HFFc6 (cell line): ENCODE data around the gene KRTAP19-5. TPM values are rescaled to one million over a fixed set of nuclear protein-coding genes. Genes with fewer than 3 reads are reported as not detected.

Experiments used
- DNase-seq: peaks from one replicate; pipeline ENCODE4 v3.0.0-alpha.2; 2018
- H3K27ac Mint-ChIP-seq: 2 replicates; pipeline ENCODE4 v1.8.0; 2020; ENCODE audit warnings: mild to moderate bottlenecking, mixed read lengths
- H3K27me3 Mint-ChIP-seq: 2 replicates; pipeline ENCODE4 v1.8.0; 2021; ENCODE audit warnings: mild to moderate bottlenecking, moderate library complexity, mixed read lengths; ENCODE audit not compliant: insufficient read depth
- H3K36me3 Mint-ChIP-seq: 2 replicates; pipeline ENCODE4 v1.8.0; 2021; ENCODE audit warnings: low read depth, mixed read lengths
- H3K4me1 Mint-ChIP-seq: 2 replicates; pipeline ENCODE4 v1.8.0; 2020; ENCODE audit warnings: low read depth, mixed read lengths
- H3K4me3 Mint-ChIP-seq: 2 replicates; pipeline ENCODE4 v1.8.0; 2020; ENCODE audit warnings: mild to moderate bottlenecking, moderate library complexity, mixed read lengths
- H3K9me3 Mint-ChIP-seq: 2 replicates; pipeline ENCODE4 v1.8.0; 2020; ENCODE audit warnings: mild to moderate bottlenecking, mixed read lengths
- CTCF ChIP-seq: fragments of 200-600 bp; sonication (generic); IDR thresholded peaks from 2 replicates; pipeline ENCODE4 v1.5.0; 2021; ENCODE audit warnings: antibody characterized with exemption, mild to moderate bottlenecking
- total RNA-seq, 6 experiments: library from RNA; stranded (reverse); fragmentation: NEBNext Ultra II Directional; extraction: Animal tissue kit (Norgen Biotek cat#: 25700); gene quantifications; 2 replicates in 1 of 6; 3 replicates in 5 of 6; pipeline ENCODE4 v1.2.3, GENCODE V29; 2021

KRTAP19-5 gene
- total RNA-seq, 6 experiments from 2014 or later = not detected

DNA sequence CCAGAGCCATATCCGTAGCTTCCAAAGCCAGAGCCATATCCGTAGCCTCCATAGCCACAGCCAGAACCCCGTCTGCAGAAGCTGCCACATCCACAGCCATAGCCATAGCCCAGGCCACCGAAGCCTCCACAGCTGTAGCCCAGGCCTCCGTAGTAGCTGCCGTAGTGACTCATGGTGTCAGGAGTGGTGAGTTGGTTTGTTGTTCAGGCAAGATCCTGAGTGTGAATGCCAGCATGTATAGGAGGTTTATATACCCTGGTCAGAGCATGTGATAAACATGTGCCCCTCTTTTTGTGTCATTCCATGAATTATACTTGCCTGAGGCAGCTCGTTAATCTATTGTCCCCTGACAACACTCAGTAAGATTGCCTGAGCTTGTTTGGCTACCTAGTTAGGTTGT lies 21.8 kb downstream of the KRTAP19-5 start, which contains the start of gene KRTAP19-1:
TSS of gene KRTAP19-1 (minus strand) at position 223 of the 400 bp plus-strand sequence. CDS start at position 173, 50 bp downstream.
- no peak within 1 kb of the TSS for H3K4me3 Mint-ChIP-seq
- no peak for TF ChIP-seq CTCF
- H3K9me3 Mint-ChIP-seq = peaks cover 35% of the 10 kb centered on the region

GRCh38 chr21:30479259-30479658 lies 22.7 kb downstream of the KRTAP19-5 start:
- no peak for DNase-seq
- H3K4me3 Mint-ChIP-seq = no peak overlapping the region
- peaks cover 33% of the 10 kb centered on the region for H3K9me3 Mint-ChIP-seq
- no peak overlapping the region for H3K27ac Mint-ChIP-seq
- no peak for TF ChIP-seq CTCF
- H3K4me1 Mint-ChIP-seq = no peaks in the 10 kb centered on the region
- no peaks in the 10 kb centered on the region; the same call in 1 of the 2 replicates for H3K27me3 Mint-ChIP-seq
- no peaks in the 10 kb centered on the region for H3K36me3 Mint-ChIP-seq

More for the DNA sequence above, 21.8 kb downstream of the KRTAP19-5 start, which contains the start of gene KRTAP19-1:
- H3K27me3 Mint-ChIP-seq = no peaks in the 10 kb centered on the region
- H3K4me1 Mint-ChIP-seq = no peaks in the 10 kb centered on the region
- no peaks in the 10 kb centered on the region for H3K36me3 Mint-ChIP-seq
- DNase-seq = no peak
- H3K27ac Mint-ChIP-seq = no peak within 1 kb of the TSS

DNA sequence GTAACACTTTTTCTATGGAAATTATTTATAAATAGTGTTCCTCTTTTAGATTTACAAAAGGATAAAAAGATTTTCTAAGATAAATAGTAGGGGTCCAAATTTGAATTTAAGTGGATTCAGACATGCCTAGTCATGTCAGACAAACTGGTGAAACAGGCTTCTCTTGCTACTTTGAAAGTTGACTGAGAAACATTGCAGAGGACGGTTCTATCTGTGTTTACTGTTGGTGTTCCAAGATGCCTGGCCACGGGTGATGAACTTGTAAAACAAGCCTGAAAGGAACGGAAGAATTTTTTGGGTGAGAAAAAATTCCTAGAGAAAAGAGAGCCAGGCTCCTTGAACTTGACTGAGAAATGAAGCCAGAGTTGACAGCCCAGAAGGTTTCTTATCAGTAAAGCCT lies 23.9 kb downstream of the KRTAP19-5 start:
- DNase-seq = no peak
- H3K4me1 Mint-ChIP-seq = no peaks in the 10 kb centered on the region
- TF ChIP-seq CTCF = no peak
- no peaks in the 10 kb centered on the region; the same call in 1 of the 2 replicates for H3K27me3 Mint-ChIP-seq
- H3K9me3 Mint-ChIP-seq = peaks cover 39% of the 10 kb centered on the region
- H3K4me3 Mint-ChIP-seq = no peak overlapping the region
- H3K36me3 Mint-ChIP-seq = no peaks in the 10 kb centered on the region
- no peak overlapping the region for H3K27ac Mint-ChIP-seq

DNA sequence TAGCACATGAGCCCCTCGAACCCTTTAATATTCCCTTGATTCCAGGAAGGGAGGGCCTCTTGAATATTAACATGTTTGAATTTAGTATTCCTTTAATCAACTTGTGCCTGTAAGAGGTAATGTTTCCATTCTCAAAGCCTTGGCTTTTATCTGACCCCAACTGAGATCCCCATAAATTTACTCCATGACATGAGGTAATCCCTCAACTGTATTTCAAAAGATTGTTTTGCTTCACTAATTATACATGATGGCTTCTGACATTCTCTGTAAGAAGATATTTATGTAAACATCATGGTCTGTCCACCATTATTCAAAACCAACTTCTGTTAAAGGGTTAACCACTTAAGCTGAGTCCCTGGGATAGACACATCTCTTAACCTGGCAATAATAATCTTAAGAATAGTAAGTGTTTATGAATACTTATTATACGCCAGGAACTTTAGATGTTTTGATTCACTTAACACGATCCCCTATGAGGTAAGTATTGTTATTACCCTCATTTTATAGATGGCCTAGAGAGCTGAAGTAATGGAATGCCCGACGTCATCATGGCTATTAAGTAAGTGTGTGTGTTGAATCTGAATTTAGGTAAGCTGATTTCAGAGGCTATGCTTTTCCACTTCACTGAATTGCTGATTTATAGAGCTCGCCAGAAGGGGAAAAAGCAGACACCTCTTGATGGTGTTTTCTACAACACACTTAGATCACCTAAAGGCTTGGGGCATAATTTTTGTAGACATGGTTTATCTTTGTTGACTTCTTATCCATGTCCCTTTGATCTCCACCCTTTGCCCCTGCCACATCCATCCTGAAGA lies 32.8 kb downstream of the KRTAP19-5 start:
- Mint-ChIP-seq H3K4me1 (no peaks in the 10 kb centered on the region), H3K27ac (no peak overlapping the region), H3K9me3 (peaks cover 37% of the 10 kb centered on the region), H3K36me3 (no peaks in the 10 kb centered on the region), H3K27me3 (no peaks in the 10 kb centered on the region), H3K4me3 (no peak overlapping the region)
- no peak for TF ChIP-seq CTCF
- no peak for DNase-seq

GRCh38 chr21:30463713-30464112 lies 38.2 kb downstream of the KRTAP19-5 start:
- H3K9me3 Mint-ChIP-seq = peaks cover 40% of the 10 kb centered on the region
- H3K4me3 Mint-ChIP-seq = no peak overlapping the region
- no peaks in the 10 kb centered on the region; the same call in 1 of the 2 replicates for H3K27me3 Mint-ChIP-seq
- H3K27ac Mint-ChIP-seq = no peak overlapping the region
- peak; percentile 68 for TF ChIP-seq CTCF
- DNase-seq = no peak
- no peaks in the 10 kb centered on the region for H3K4me1 Mint-ChIP-seq
- H3K36me3 Mint-ChIP-seq = no peaks in the 10 kb centered on the region

Other genes starting within 250 kb of the KRTAP19-5 start
- gene KRTAP24-1, start 219.2 kb downstream of the KRTAP19-5 start, total RNA-seq = not detected
- gene KRTAP25-1, start 212.6 kb downstream of the KRTAP19-5 start, total RNA-seq = not detected
- not detected for gene KRTAP26-1, start 181.8 kb downstream of the KRTAP19-5 start, total RNA-seq
- not detected for gene KRTAP27-1, start 164.4 kb downstream of the KRTAP19-5 start, total RNA-seq
- gene KRTAP23-1, start 153.5 kb downstream of the KRTAP19-5 start, total RNA-seq = not detected
- not detected for gene KRTAP13-2, start 129.9 kb downstream of the KRTAP19-5 start, total RNA-seq
- not detected for gene KRTAP13-1, start 106.1 kb downstream of the KRTAP19-5 start, total RNA-seq
- gene KRTAP13-3, start 76.2 kb downstream of the KRTAP19-5 start, total RNA-seq = not detected
- gene KRTAP13-4, start 71.9 kb downstream of the KRTAP19-5 start, total RNA-seq = not detected
- not detected for gene KRTAP15-1, start 61.9 kb downstream of the KRTAP19-5 start, total RNA-seq
- not detected for gene KRTAP19-1, start 21.8 kb downstream of the KRTAP19-5 start, total RNA-seq
- not detected for gene KRTAP19-2, start 14.7 kb downstream of the KRTAP19-5 start, total RNA-seq
- not detected for gene KRTAP19-3, start 10.1 kb downstream of the KRTAP19-5 start, total RNA-seq
- not detected for gene KRTAP19-4, start 5.0 kb downstream of the KRTAP19-5 start, total RNA-seq
- gene KRTAP19-6, start 39.7 kb upstream of the KRTAP19-5 start, total RNA-seq = not detected
- not detected for gene KRTAP19-7, start 59.2 kb upstream of the KRTAP19-5 start, total RNA-seq
- not detected for gene KRTAP22-2, start 88.3 kb upstream of the KRTAP19-5 start, total RNA-seq
- gene KRTAP6-3, start 90.3 kb upstream of the KRTAP19-5 start, total RNA-seq = not detected
- not detected for gene KRTAP6-2, start 96.8 kb upstream of the KRTAP19-5 start, total RNA-seq
- gene KRTAP22-1, start 98.9 kb upstream of the KRTAP19-5 start, total RNA-seq = not detected
- gene KRTAP6-1, start 111.8 kb upstream of the KRTAP19-5 start, total RNA-seq = not detected
- gene KRTAP20-1, start 114.3 kb upstream of the KRTAP19-5 start, total RNA-seq = not detected
- gene KRTAP20-4, start 118.5 kb upstream of the KRTAP19-5 start, total RNA-seq = not detected
- gene KRTAP20-2, start 133.1 kb upstream of the KRTAP19-5 start, total RNA-seq = not detected
- gene KRTAP20-3, start 140.7 kb upstream of the KRTAP19-5 start, total RNA-seq = not detected
- gene KRTAP21-3, start 216.6 kb upstream of the KRTAP19-5 start, total RNA-seq = not detected
- not detected for gene KRTAP21-2, start 245.1 kb upstream of the KRTAP19-5 start, total RNA-seq